NB4 (cell line): ENCODE results near the gene SH3D19.

Experiments used
- MYC ChIP-seq: IDR thresholded peaks from 2 replicates; pipeline ENCODE4 v1.6.1; 2011; ENCODE audit warnings: low read depth, low read length
- POLR2A ChIP-seq: IDR thresholded peaks from 2 replicates; pipeline ENCODE4 v1.6.1; 2011; ENCODE audit warnings: mild to moderate bottlenecking; ENCODE audit not compliant: insufficient read length; ENCODE audit errors: extremely low read depth
- TF ChIP-seq, protein P1 (sequence below): IDR thresholded peaks from one replicate; pipeline ENCODE4 v1.5.1; 2012; ENCODE audit warnings: low read depth, low read length
- TF ChIP-seq, protein P2 (sequence below): IDR thresholded peaks from 2 replicates; pipeline ENCODE4 v1.6.1; 2011; ENCODE audit warnings: low read depth, low read length

DNA sequence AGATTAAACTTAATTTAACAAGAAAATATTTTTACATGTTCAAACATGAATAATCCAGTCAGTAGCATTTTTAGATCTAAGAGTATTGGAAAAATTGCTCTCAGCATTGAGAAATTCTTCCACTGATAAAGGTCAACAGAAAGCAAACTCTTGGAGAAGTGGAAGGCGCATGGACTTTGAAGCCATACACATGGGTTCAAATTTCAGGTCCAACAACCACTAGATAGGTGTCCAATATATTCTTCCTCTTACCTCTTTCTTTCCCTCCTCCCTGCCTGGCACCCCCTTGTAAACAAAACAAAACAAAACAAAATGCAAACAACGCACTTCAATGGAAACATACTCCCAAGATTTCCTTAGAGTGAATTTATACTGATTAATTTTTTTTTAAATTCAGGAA, 76.9 kb downstream of the SH3D19 start:
- TF ChIP-seq MYC (no peak), POLR2A (no peak)
- TF ChIP-seq, protein P1, sequence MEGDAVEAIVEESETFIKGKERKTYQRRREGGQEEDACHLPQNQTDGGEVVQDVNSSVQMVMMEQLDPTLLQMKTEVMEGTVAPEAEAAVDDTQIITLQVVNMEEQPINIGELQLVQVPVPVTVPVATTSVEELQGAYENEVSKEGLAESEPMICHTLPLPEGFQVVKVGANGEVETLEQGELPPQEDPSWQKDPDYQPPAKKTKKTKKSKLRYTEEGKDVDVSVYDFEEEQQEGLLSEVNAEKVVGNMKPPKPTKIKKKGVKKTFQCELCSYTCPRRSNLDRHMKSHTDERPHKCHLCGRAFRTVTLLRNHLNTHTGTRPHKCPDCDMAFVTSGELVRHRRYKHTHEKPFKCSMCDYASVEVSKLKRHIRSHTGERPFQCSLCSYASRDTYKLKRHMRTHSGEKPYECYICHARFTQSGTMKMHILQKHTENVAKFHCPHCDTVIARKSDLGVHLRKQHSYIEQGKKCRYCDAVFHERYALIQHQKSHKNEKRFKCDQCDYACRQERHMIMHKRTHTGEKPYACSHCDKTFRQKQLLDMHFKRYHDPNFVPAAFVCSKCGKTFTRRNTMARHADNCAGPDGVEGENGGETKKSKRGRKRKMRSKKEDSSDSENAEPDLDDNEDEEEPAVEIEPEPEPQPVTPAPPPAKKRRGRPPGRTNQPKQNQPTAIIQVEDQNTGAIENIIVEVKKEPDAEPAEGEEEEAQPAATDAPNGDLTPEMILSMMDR = no peak
- TF ChIP-seq, protein P2, sequence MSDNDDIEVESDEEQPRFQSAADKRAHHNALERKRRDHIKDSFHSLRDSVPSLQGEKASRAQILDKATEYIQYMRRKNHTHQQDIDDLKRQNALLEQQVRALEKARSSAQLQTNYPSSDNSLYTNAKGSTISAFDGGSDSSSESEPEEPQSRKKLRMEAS = no peak
